Measurements from ENCODE around the gene CACNA1C.

Gene CACNA1C

GRCh38 chr12:2575245-2575644, 522.5 kb downstream of the CACNA1C start:
- DNase-seq: no peak

GRCh38 chr12:2578211-2578610, 525.4 kb downstream of the CACNA1C start:
- DNase-seq: no peak

GRCh38 chr12:2578772-2579171, 526.0 kb downstream of the CACNA1C start:
- no peak for DNase-seq

- no peak for DNase-seq
These were observed 528.0 kb downstream of the CACNA1C start for GRCh38 chr12:2580821-2581220.

- no peak for DNase-seq
These were observed 528.7 kb downstream of the CACNA1C start for GRCh38 chr12:2581293-2582045.

- no peak for DNase-seq
These were observed 529.8 kb downstream of the CACNA1C start for GRCh38 chr12:2582631-2583030.

GRCh38 chr12:2583091-2583497, 530.3 kb downstream of the CACNA1C start:
- peak; percentile 78 for DNase-seq

- DNase-seq: no peak
These were observed 531.0 kb downstream of the CACNA1C start for GRCh38 chr12:2583642-2584401.

GRCh38 chr12:2586156-2587038, 533.6 kb downstream of the CACNA1C start:
- DNase-seq: no peak

- DNase-seq: no peak
These were observed 535.6 kb downstream of the CACNA1C start for GRCh38 chr12:2588345-2588744.

- DNase-seq: no peak
These were observed 536.6 kb downstream of the CACNA1C start for GRCh38 chr12:2589381-2589780.

- no peak for DNase-seq
These were observed 540.3 kb downstream of the CACNA1C start for GRCh38 chr12:2593045-2593444.

- DNase-seq: no peak
These were observed 543.7 kb downstream of the CACNA1C start for GRCh38 chr12:2596441-2596840.

GRCh38 chr12:2605301-2605700, 552.5 kb downstream of the CACNA1C start:
- no peak for DNase-seq

GRCh38 chr12:2606186-2606910, 553.6 kb downstream of the CACNA1C start:
- no peak for DNase-seq

GRCh38 chr12:2607881-2608607, 555.3 kb downstream of the CACNA1C start:
- no peak for DNase-seq

- DNase-seq: no peak
These were observed 555.8 kb downstream of the CACNA1C start for GRCh38 chr12:2608608-2608945.

GRCh38 chr12:2609020-2609419, 556.2 kb downstream of the CACNA1C start:
- no peak for DNase-seq

- DNase-seq: no peak
These were observed 557.6 kb downstream of the CACNA1C start for GRCh38 chr12:2610358-2610757.

- no peak for DNase-seq
These were observed 560.7 kb downstream of the CACNA1C start for GRCh38 chr12:2613326-2614073.

- DNase-seq: no peak
These were observed 561.6 kb downstream of the CACNA1C start for GRCh38 chr12:2614341-2614740.
